HG02970 (cell line): ENCODE data around the gene RNF208.
"Not testable (repeated sequence)": the region's sequence is repeated elsewhere in the genome, so short reads cannot be mapped to it uniquely, and the experiment has no call there.

Source experiments
- ATAC-seq: cut with Tn5 transposase; IDR thresholded peaks from one replicate; pipeline ENCODE4 v1.9.1; 2021; ENCODE audit warnings: mild to moderate bottlenecking, moderate library complexity, moderate number of reproducible peaks; ENCODE audit not compliant: unreplicated experiment, low FRiP score

The RNF208 gene

GRCh38 chr9:137253717-137254623 lies 31.9 kb upstream of the RNF208 start:
- ATAC-seq: no peak

- ATAC-seq: no peak
Measured at GRCh38 chr9:137252555-137253506, 30.8 kb upstream of the RNF208 start.

- no peak for ATAC-seq
Measured at GRCh38 chr9:137251490-137252268, 29.6 kb upstream of the RNF208 start.

GRCh38 chr9:137251194-137251461 lies 29.1 kb upstream of the RNF208 start, which contains the start of gene STPG3:
STPG3 (plus strand) TSS chr9:137251286; CDS start chr9:137251287, 1 bp downstream.
- ATAC-seq: no peak

- ATAC-seq: no peak
Measured at GRCh38 chr9:137250329-137251193, 28.5 kb upstream of the RNF208 start.

- ATAC-seq: no peak
Measured at GRCh38 chr9:137247916-137248175, 25.8 kb upstream of the RNF208 start.

- no peak for ATAC-seq
Measured at GRCh38 chr9:137247135-137247915, 25.3 kb upstream of the RNF208 start.

- ATAC-seq: no peak
Measured at GRCh38 chr9:137245450-137246421, 23.7 kb upstream of the RNF208 start.

GRCh38 chr9:137244486-137245449 lies 22.7 kb upstream of the RNF208 start:
- ATAC-seq: no peak

GRCh38 chr9:137243626-137244485 lies 21.8 kb upstream of the RNF208 start:
- ATAC-seq: no peak

GRCh38 chr9:137243266-137243625 lies 21.2 kb upstream of the RNF208 start:
- not testable (repeated sequence) for ATAC-seq

- no peak for ATAC-seq
Measured at GRCh38 chr9:137242269-137243203, 20.5 kb upstream of the RNF208 start.

- peak; percentile 7 for ATAC-seq
Measured at GRCh38 chr9:137241490-137242268, 19.6 kb upstream of the RNF208 start.

- peak; percentile 69 for ATAC-seq
Measured at GRCh38 chr9:137240841-137241489, 18.9 kb upstream of the RNF208 start, which contains the start of gene TUBB4B. TUBB4B (plus strand) TSS chr9:137241287; CDS start chr9:137241361, 74 bp downstream.
